ENCODE results near the gene ZFP36L1. TPM values are rescaled to one million over a fixed set of nuclear protein-coding genes. Genes with fewer than 3 reads are reported as not detected.
A peak's percentile ranks its signal among the peaks of the same experiment; 100 is the strongest.

The ZFP36L1 gene
- total and polyA plus RNA-seq, 9 of the 15 experiments (the other 6 are each of a cell fraction or from before 2014, with no cell fraction given): 1.3 to 26.6 (median 3.7) TPM

DNA sequence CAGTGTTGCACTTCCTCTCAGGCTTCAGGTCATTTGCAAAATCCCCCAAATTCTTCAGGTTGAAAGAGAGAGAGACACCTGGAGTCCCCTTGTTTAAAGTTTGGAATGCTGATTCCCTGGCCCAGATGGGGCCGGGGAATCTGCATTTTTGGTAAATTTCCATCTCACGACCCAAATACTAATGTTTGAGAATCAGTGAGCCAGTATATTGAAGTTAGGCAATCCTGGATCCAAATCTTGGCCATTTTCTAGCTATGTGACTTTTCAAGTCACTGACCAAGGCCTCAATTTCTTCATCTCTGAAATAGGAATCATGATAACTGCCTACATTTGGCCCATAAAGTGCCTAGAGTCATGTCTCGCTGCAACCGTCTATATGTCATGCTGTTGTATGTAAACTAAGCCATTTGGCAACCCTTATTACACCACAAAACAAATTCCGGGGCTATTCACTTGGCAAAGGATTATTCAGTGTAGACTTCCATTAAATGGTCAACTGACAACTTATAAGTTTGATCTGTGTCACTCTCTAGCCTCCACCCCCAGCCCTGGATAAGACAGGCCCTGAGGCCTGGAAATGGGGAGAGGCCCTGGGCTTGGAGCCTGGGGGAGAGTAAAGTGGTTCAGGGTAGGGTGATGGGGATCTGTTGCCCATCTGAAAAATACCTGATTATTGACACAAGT lies 3.7 kb upstream of the ZFP36L1 start (continued):
- TF ChIP-seq, protein P1, sequence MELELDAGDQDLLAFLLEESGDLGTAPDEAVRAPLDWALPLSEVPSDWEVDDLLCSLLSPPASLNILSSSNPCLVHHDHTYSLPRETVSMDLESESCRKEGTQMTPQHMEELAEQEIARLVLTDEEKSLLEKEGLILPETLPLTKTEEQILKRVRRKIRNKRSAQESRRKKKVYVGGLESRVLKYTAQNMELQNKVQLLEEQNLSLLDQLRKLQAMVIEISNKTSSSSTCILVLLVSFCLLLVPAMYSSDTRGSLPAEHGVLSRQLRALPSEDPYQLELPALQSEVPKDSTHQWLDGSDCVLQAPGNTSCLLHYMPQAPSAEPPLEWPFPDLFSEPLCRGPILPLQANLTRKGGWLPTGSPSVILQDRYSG (tag; conservative IDR thresholded peaks at IDR 0.05; ENCODE audit: low read depth): 0 out of 2 replicates have a peak, but pooled peaks have one; percentile 26
- TF ChIP-seq CREBBP (IDR thresholded peaks at IDR 0.05; ENCODE audit: low read depth, low read length) (no peak), TCF7L2 (IDR thresholded peaks at IDR 0.05; ENCODE audit: low read depth, low read length) (no peak), NCOR1 (IDR thresholded peaks at IDR 0.05) (0 out of 2 replicates have a peak, but pooled peaks have one; percentile 16), CCNT2 (IDR thresholded peaks at IDR 0.05; ENCODE audit: borderline replicate concordance, extremely low read depth, insufficient read length, low read depth, low read length) (no peak), JUND (IDR thresholded peaks at IDR 0.05; ENCODE audit: borderline replicate concordance, low read depth, low read length) (no peak), JUND (tag; IDR thresholded peaks at IDR 0.05; ENCODE audit: borderline replicate concordance, low read depth, low read length) (no peak), PRMT5 (CRISPR knock-in tag; IDR thresholded peaks at IDR 0.05) (no peak), IRF2 (CRISPR knock-in tag; IDR thresholded peaks at IDR 0.05) (no peak), ZNF133 (CRISPR knock-in tag; IDR thresholded peaks at IDR 0.05) (no peak), POLR2H (tag; IDR thresholded peaks at IDR 0.05; ENCODE audit: low read depth) (no peak), PHF20 (IDR thresholded peaks at IDR 0.05; ENCODE audit: partially characterized antibody) (peak; percentile 74), ZKSCAN3 (CRISPR knock-in tag; IDR thresholded peaks at IDR 0.05) (no peak), CHD4 (IDR thresholded peaks at IDR 0.05; ENCODE audit: insufficient read depth, insufficient replicate concordance, low read depth, low read length, poor library complexity, severe bottlenecking) (peak; percentile 89), CBFA2T3 (IDR thresholded peaks at IDR 0.05) (peak; percentile 84), MXI1 (IDR thresholded peaks at IDR 0.05; ENCODE audit: low read depth, low read length) (no peak), BCOR (IDR thresholded peaks at IDR 0.05) (peak; percentile 93)
- TF ChIP-seq, protein P2, sequence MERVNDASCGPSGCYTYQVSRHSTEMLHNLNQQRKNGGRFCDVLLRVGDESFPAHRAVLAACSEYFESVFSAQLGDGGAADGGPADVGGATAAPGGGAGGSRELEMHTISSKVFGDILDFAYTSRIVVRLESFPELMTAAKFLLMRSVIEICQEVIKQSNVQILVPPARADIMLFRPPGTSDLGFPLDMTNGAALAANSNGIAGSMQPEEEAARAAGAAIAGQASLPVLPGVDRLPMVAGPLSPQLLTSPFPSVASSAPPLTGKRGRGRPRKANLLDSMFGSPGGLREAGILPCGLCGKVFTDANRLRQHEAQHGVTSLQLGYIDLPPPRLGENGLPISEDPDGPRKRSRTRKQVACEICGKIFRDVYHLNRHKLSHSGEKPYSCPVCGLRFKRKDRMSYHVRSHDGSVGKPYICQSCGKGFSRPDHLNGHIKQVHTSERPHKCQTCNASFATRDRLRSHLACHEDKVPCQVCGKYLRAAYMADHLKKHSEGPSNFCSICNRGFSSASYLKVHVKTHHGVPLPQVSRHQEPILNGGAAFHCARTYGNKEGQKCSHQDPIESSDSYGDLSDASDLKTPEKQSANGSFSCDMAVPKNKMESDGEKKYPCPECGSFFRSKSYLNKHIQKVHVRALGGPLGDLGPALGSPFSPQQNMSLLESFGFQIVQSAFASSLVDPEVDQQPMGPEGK (CRISPR knock-in tag; IDR thresholded peaks at IDR 0.05; ENCODE audit: borderline replicate concordance): no peak
- TF ChIP-seq, protein P3, sequence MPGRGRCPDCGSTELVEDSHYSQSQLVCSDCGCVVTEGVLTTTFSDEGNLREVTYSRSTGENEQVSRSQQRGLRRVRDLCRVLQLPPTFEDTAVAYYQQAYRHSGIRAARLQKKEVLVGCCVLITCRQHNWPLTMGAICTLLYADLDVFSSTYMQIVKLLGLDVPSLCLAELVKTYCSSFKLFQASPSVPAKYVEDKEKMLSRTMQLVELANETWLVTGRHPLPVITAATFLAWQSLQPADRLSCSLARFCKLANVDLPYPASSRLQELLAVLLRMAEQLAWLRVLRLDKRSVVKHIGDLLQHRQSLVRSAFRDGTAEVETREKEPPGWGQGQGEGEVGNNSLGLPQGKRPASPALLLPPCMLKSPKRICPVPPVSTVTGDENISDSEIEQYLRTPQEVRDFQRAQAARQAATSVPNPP (IDR thresholded peaks at IDR 0.05; ENCODE audit: borderline replicate concordance, insufficient read depth, insufficient read length): peak; percentile 76
